NCI-H82 treated with DMSO at 0.1 percent for 48 hours (cell line): Measurements from ENCODE around the gene TLR2.
A peak's percentile ranks its signal among the peaks of the same experiment; 100 is the strongest.

Experiments
- DNase-seq: peaks from one replicate; lab custom pipeline; 2025; ENCODE audit not compliant: unreplicated experiment; lab: John Stamatoyannopoulos, UW

TLR2 gene

GRCh38 chr4:153684182-153684970 is at the start of gene TLR2:
TLR2 (plus strand) TSS chr4:153684280; CDS start chr4:153702908, 18,628 bp downstream.
- no peak for DNase-seq

GRCh38 chr4:153634738-153635353 is 49.2 kb upstream of the TLR2 start:
- no peak for DNase-seq

GRCh38 chr4:153635846-153636245 is 48.2 kb upstream of the TLR2 start:
- no peak for DNase-seq

GRCh38 chr4:153637201-153637600 is 46.9 kb upstream of the TLR2 start:
- DNase-seq: no peak

GRCh38 chr4:153638011-153638410 is 46.1 kb upstream of the TLR2 start:
- no peak for DNase-seq

GRCh38 chr4:153638999-153639398 is 45.1 kb upstream of the TLR2 start:
- DNase-seq: no peak

- DNase-seq: no peak
These were observed 44.0 kb upstream of the TLR2 start for GRCh38 chr4:153639833-153640802.

- no peak for DNase-seq
These were observed 42.5 kb upstream of the TLR2 start for GRCh38 chr4:153641532-153641931.

GRCh38 chr4:153643406-153644383 is 40.4 kb upstream of the TLR2 start:
- peak; percentile 48 for DNase-seq

- no peak for DNase-seq
These were observed 38.9 kb upstream of the TLR2 start for GRCh38 chr4:153645183-153645582.

- DNase-seq: no peak
These were observed 37.8 kb upstream of the TLR2 start for GRCh38 chr4:153646261-153646660.

GRCh38 chr4:153646978-153647377 is 37.1 kb upstream of the TLR2 start:
- no peak for DNase-seq

- DNase-seq: no peak
These were observed 36.1 kb upstream of the TLR2 start for GRCh38 chr4:153647975-153648374.

GRCh38 chr4:153649572-153649991 is 34.5 kb upstream of the TLR2 start:
- peak; percentile 3 for DNase-seq

GRCh38 chr4:153651116-153651515 is 33.0 kb upstream of the TLR2 start:
- no peak for DNase-seq

GRCh38 chr4:153651587-153651986 is 32.5 kb upstream of the TLR2 start:
- no peak for DNase-seq

- DNase-seq: no peak
These were observed 31.9 kb upstream of the TLR2 start for GRCh38 chr4:153652051-153652784.

GRCh38 chr4:153655002-153655541 is 29.0 kb upstream of the TLR2 start:
- DNase-seq: no peak

- no peak for DNase-seq
These were observed 28.2 kb upstream of the TLR2 start for GRCh38 chr4:153655928-153656327.
